ENCODE data around the gene ADARB1. TPM values are rescaled to one million over a fixed set of nuclear protein-coding genes. Genes with fewer than 3 reads are reported as not detected.

Gene ADARB1
- total RNA-seq, 1 donor from 2014 or later = 19.2 TPM

DNA sequence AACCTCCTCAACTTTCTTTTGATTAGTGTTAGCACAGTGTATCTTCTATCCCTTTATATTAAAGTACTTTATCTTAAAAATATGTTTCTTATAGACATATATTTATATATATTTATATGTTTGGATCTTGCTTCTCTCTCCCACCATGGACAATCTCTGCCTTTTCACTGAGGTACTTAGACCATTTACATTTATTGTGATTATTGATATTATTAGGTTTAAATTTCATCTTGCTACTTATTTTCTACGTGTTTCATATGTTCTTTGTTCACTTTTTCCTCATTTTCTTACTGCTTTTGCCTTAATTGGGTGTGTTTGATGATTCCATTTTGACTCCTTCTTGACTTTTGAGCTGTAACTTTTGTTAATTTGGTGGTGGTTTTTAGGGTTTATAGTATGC, 142.6 kb downstream of the ADARB1 start:
- FAIRE-seq (no peak), DNase-seq (ENCODE audit: low spot score in 2 of 2) (no peak)

- DNase-seq (ENCODE audit: low spot score in 2 of 2) = no peak
- no peak for FAIRE-seq
Measured at GRCh38 chr21:45219517-45219916, 145.1 kb downstream of the ADARB1 start.

GRCh38 chr21:45220071-45220481, 145.7 kb downstream of the ADARB1 start:
- DNase-seq (ENCODE audit: low spot score in 2 of 2) (no peak), FAIRE-seq (no peak)

DNA sequence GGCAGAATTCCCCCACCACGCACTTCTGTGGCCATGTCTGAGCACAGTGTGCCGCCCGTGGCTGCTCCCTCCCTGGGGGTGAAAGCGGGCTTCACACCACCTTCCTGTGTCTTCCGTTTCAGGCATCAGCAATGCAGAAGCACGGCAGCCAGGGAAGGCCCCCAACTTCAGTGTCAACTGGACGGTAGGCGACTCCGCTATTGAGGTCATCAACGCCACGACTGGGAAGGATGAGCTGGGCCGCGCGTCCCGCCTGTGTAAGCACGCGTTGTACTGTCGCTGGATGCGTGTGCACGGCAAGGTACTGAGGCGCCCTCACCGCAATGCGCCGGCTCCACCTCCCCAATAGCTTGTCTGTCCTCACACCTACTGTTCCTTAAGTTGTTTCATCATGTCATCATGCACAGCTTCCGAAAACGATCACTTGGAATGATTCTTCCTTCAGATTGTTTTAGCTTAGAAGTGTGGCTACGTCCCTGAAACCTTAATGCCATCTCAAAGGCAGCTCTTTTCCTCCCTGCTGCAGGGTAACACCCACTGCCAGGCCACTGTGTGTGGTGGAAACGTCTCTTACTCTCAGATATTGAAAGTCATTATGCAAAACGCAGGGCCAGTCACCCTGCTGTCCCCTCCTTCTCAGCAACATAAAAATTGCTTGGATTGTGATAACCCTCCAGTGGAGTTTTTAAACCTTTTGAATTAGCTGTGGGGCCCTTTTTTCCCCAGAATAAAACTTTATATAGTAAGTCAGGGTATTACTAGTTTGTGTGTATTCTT, 146.5 kb downstream of the ADARB1 start:
- no peak for FAIRE-seq

GRCh38 chr21:45222001-45222400, 147.6 kb downstream of the ADARB1 start:
- DNase-seq (ENCODE audit: low spot score in 2 of 2) = no peak
- no peak for FAIRE-seq

More for the DNA sequence above, 146.5 kb downstream of the ADARB1 start:
- no peak for DNase-seq (ENCODE audit: low spot score in 2 of 2)

- no peak for DNase-seq (ENCODE audit: low spot score in 2 of 2)
- FAIRE-seq = no peak
Measured at GRCh38 chr21:45223236-45224185, 149.1 kb downstream of the ADARB1 start.

DNA sequence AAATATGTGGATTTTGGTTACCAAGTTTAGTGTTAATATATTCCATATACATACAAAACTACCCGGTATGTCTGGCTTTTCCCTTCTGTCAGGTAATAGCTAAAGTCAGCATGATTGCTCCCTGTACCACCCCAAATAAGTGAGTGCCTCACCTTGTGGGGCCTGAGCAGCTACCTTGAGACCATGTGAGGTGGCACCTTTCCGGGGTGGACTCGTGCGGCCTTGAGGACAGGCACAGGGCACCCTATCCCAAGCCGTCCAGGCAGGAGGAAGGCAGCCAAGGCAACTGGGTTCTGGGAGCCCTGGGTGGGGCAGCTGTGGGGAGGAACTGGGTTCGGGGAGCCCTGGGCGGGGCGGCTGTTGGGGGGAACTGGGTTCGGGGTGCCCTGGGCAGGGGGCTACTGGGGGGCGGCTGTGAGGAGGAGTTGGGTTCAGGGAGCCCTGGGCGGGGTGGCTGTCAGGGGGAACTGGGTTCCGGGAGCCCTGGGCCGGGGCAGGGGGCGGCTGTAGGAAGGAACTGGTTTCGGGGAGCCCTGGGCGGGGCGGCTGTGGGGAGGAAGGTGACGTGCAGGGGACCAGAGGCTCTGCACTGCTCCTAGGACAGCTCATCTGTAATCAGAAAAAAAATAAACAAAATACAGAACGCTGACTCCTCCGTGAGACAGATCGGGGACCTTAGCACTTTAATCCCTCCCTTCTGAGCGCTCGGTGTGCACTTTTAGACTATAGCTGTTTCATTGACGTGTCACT, 150.0 kb downstream of the ADARB1 start:
- FAIRE-seq (no peak), DNase-seq (ENCODE audit: low spot score in 2 of 2) (no peak)

- no peak for FAIRE-seq
Measured at GRCh38 chr21:45225041-45225740, 150.8 kb downstream of the ADARB1 start.

DNA sequence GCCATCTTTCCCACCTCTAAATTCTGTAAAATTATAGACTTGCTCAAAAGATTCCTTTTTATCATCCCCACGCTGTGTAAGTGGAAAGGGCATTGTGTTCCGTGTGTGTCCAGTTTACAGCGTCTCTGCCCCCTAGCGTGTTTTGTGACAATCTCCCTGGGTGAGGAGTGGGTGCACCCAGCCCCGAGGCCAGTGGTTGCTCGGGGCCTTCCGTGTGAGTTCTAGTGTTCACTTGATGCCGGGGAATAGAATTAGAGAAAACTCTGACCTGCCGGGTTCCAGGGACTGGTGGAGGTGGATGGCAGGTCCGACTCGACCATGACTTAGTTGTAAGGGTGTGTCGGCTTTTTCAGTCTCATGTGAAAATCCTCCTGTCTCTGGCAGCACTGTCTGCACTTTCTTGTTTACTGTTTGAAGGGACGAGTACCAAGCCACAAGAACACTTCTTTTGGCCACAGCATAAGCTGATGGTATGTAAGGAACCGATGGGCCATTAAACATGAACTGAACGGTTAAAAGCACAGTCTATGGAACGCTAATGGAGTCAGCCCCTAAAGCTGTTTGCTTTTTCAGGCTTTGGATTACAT, 151.5 kb downstream of the ADARB1 start:
- FAIRE-seq (no peak), DNase-seq (ENCODE audit: low spot score in 2 of 2) (no peak)

More at GRCh38 chr21:45225041-45225740, 150.8 kb downstream of the ADARB1 start:
- no peak for DNase-seq (ENCODE audit: low spot score in 2 of 2)

- no peak for DNase-seq (ENCODE audit: low spot score in 2 of 2)
- no peak for FAIRE-seq
Measured at GRCh38 chr21:45226540-45227326, 152.4 kb downstream of the ADARB1 start.

GRCh38 chr21:45227735-45228134, 153.4 kb downstream of the ADARB1 start:
- DNase-seq (ENCODE audit: low spot score in 2 of 2) (no peak), FAIRE-seq (no peak)

DNA sequence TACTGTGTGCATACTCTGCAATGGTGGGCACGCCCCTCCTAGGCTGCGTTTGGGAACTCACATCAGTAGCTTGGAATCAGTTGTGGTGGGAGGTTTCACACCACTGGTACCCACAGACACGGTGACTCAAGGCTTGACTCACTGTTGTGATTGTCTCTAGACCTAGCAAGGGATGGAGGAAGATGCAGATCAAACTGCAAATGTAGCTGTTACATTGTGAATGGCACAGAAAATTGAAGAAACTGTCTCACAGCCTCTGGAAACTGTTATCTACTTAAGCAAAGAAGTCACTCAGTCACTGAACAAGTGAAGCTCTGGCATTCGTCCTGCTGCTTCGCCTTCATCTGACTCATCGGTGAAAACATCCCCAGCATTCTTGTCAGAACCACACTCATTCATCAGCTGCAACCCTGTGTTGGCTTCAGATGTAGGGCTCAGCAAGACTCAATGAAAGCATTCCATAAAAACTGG, 153.8 kb downstream of the ADARB1 start:
- no peak for DNase-seq (ENCODE audit: low spot score in 2 of 2)
- no peak for FAIRE-seq

- no peak for FAIRE-seq
Measured at GRCh38 chr21:45228656-45229240, 154.4 kb downstream of the ADARB1 start.

GRCh38 chr21:45231705-45232104, 157.3 kb downstream of the ADARB1 start:
- DNase-seq (ENCODE audit: low spot score in 2 of 2) (no peak), FAIRE-seq (no peak)

More at GRCh38 chr21:45228656-45229240, 154.4 kb downstream of the ADARB1 start:
- no peak for DNase-seq (ENCODE audit: low spot score in 2 of 2)

GRCh38 chr21:45234127-45234526, 159.7 kb downstream of the ADARB1 start:
- FAIRE-seq (no peak), DNase-seq (ENCODE audit: low spot score in 2 of 2) (no peak)

GRCh38 chr21:45234965-45235364, 160.6 kb downstream of the ADARB1 start:
- FAIRE-seq = no peak
- DNase-seq (ENCODE audit: low spot score in 2 of 2) = no peak

GRCh38 chr21:45235488-45235887, 161.1 kb downstream of the ADARB1 start:
- no peak for FAIRE-seq
- no peak for DNase-seq (ENCODE audit: low spot score in 2 of 2)

- DNase-seq (ENCODE audit: low spot score in 2 of 2) = no peak
- FAIRE-seq = no peak
Measured at GRCh38 chr21:45236481-45236880, 162.1 kb downstream of the ADARB1 start.

All from frontal cortex (tissue), 4 donors.